Peyer's patch (tissue), 4 donors: ENCODE data around the gene STAG1.

Experiments
- CTCF ChIP-seq, 6 experiments: fragments of 450-650 bp in 4 of 6; fragments of 200-600 bp in 2 of 6; sonication (generic) in 1 of 6; IDR thresholded peaks; one replicate each; pipeline ENCODE4 v1.5.1; 2017 to 2019; ENCODE audit warnings: antibody characterized with exemption in 6 of 6, mild to moderate bottlenecking in 3 of 6, moderate library complexity in 1 of 6
- POLR2A ChIP-seq, 2 donors: fragments of 450-650 bp; IDR thresholded peaks; one replicate each; pipeline ENCODE4 v1.5.1; 2017; ENCODE audit warnings: antibody characterized with exemption in 2 of 2, mild to moderate bottlenecking in 2 of 2, moderate library complexity in 2 of 2

- TF ChIP-seq POLR2A (IDR thresholded peaks at IDR 0.05): no peak
- TF ChIP-seq CTCF (IDR thresholded peaks at IDR 0.05): no peak
Measured at GRCh38 chr3:136516656-136517055, 235.5 kb downstream of the STAG1 start.
